IMR-90 (cell line): ENCODE results near the gene ITPR2. TPM values are rescaled to one million over a fixed set of nuclear protein-coding genes. Genes with fewer than 3 reads are reported as not detected.

Experiments
- ATAC-seq: fragments of 200-7000 bp; cut with Tn5 transposase; 2 replicates; pipeline ENCODE4 v1.9.1; 2020; ENCODE audit warnings: low read depth, mild to moderate bottlenecking, moderate library complexity
- BruUV-seq: library from RNA; stranded (reverse); fragments of 400-500 nt; replicated peaks from 2 replicates; lab custom pipeline; 2021; lab: Mats Ljungman, UMichigan
- CTCF ChIA-PET: fragments of 300-600 bp; formaldehyde crosslinking; extraction: SDS; loops from one replicate; lab custom pipeline; 2021; ENCODE audit warnings: antibody characterized with exemption; lab: Yijun Ruan, JAX
- POLR2A ChIA-PET: fragments of 300-600 bp; sonication (Branson Sonifier 250); formaldehyde crosslinking; loops from one replicate; lab custom pipeline; 2022; ENCODE audit warnings: antibody characterized with exemption; ENCODE audit not compliant: unreplicated experiment; lab: Charles Lee
- DNase-seq: peaks from one replicate; pipeline ENCODE4 v3.0.0; 2013
- H2AFZ ChIP-seq: replicated peaks from 2 replicates; pipeline ENCODE3; 2013; ENCODE audit warnings: low read length, mild to moderate bottlenecking; ENCODE audit not compliant: poor library complexity
- H2AK5ac ChIP-seq: 2 replicates; pipeline ENCODE4 v1.6.1; 2013; ENCODE audit warnings: low read depth, low read length, inconsistent platforms
- H2AK9ac ChIP-seq: replicated peaks from 2 replicates; pipeline ENCODE3; 2013; ENCODE audit warnings: mild to moderate bottlenecking, low read depth, low read length, moderate library complexity; ENCODE audit not compliant: poor library complexity
- H2BK120ac ChIP-seq: 2 replicates; pipeline ENCODE4 v1.6.1; 2013; ENCODE audit warnings: low read depth, low read length, inconsistent platforms
- H2BK15ac ChIP-seq: 3 replicates; pipeline ENCODE4 v1.6.1; 2013; ENCODE audit warnings: low read depth, low read length, inconsistent platforms
- H2BK20ac ChIP-seq: 2 replicates; pipeline ENCODE4 v1.6.1; 2013; ENCODE audit warnings: low read depth, mild to moderate bottlenecking, inconsistent platforms, low read length, moderate library complexity
- H2BK5ac ChIP-seq: 2 replicates; pipeline ENCODE4 v1.6.1; 2013; ENCODE audit warnings: mild to moderate bottlenecking, low read depth, low read length, inconsistent platforms; ENCODE audit not compliant: poor library complexity, severe bottlenecking
- H3K14ac ChIP-seq: replicated peaks from 2 replicates; pipeline ENCODE4 v1.6.1; 2013; ENCODE audit warnings: low read depth, low read length, inconsistent platforms
- H3K18ac ChIP-seq: 2 replicates; pipeline ENCODE4 v1.6.1; 2013; ENCODE audit warnings: low read depth, low read length, control low read depth
- H3K23ac ChIP-seq: 2 replicates; pipeline ENCODE4 v1.6.1; 2013; ENCODE audit warnings: low read depth, low read length, inconsistent platforms
- H3K27ac ChIP-seq: 2 replicates; pipeline ENCODE4 v1.5.1; 2013; ENCODE audit warnings: mild to moderate bottlenecking, control low read depth, low read length; ENCODE audit not compliant: insufficient read depth
- H3K27me3 ChIP-seq: 2 replicates; pipeline ENCODE4 v1.6.1; 2013; ENCODE audit warnings: low read length; ENCODE audit not compliant: control insufficient read depth, insufficient read depth
- H3K36me3 ChIP-seq: 2 replicates; pipeline ENCODE4 v1.6.1; 2013; ENCODE audit warnings: low read length, mixed read lengths; ENCODE audit not compliant: control insufficient read depth, insufficient read depth
- H3K4ac ChIP-seq: 2 replicates; pipeline ENCODE4 v1.6.1; 2013; ENCODE audit warnings: low read depth, low read length, inconsistent platforms
- H3K4me1 ChIP-seq: 2 replicates; pipeline ENCODE4 v1.6.1; 2013; ENCODE audit warnings: low read length, mixed read lengths; ENCODE audit not compliant: control insufficient read depth, insufficient read depth
- H3K4me2 ChIP-seq: 2 replicates; pipeline ENCODE4 v1.6.1; 2013; ENCODE audit warnings: low read depth, mild to moderate bottlenecking, control low read depth, low read length, moderate library complexity
- H3K4me3 ChIP-seq: 2 replicates; pipeline ENCODE4 v1.5.1; 2013; ENCODE audit warnings: low read depth, mild to moderate bottlenecking, control low read depth, low read length, moderate library complexity; ENCODE audit not compliant: insufficient read depth
- H3K56ac ChIP-seq: 2 replicates; pipeline ENCODE4 v1.6.1; 2013; ENCODE audit warnings: low read length, inconsistent platforms; ENCODE audit not compliant: insufficient read depth; ENCODE audit errors: extremely low read depth
- H3K79me1 ChIP-seq, 2 experiments: 2 replicates each; pipeline ENCODE4 v1.6.1; 2013; ENCODE audit warnings: low read length in 2 of 2, inconsistent platforms in 1 of 2, low read depth in 1 of 2
- H3K9ac ChIP-seq: 2 replicates; pipeline ENCODE4 v1.6.1; 2013; ENCODE audit warnings: low read depth, low read length, control low read depth
- H3K9me1 ChIP-seq: 2 replicates; pipeline ENCODE4 v1.6.1; 2013; ENCODE audit warnings: low read length, inconsistent platforms; ENCODE audit not compliant: insufficient read depth
- H3K9me3 ChIP-seq: 2 replicates; pipeline ENCODE4 v1.6.1; 2013; ENCODE audit warnings: low read length; ENCODE audit not compliant: control insufficient read depth, insufficient read depth
- H4K20me1 ChIP-seq: 2 replicates; pipeline ENCODE4 v1.6.1; 2013; ENCODE audit warnings: low read length, inconsistent platforms; ENCODE audit not compliant: insufficient read depth
- H4K5ac ChIP-seq: 2 replicates; pipeline ENCODE4 v1.6.1; 2013; ENCODE audit warnings: mild to moderate bottlenecking, low read depth, low read length, control low read depth
- H4K8ac ChIP-seq, 2 experiments: 2 replicates each; pipeline ENCODE4 v1.6.1; 2013; ENCODE audit warnings: low read depth in 2 of 2, low read length in 2 of 2, control low read depth in 1 of 2, inconsistent platforms in 1 of 2
- H4K91ac ChIP-seq: 2 replicates; pipeline ENCODE4 v1.6.1; 2013; ENCODE audit warnings: low read depth, low read length, inconsistent platforms; ENCODE audit not compliant: insufficient read depth
- BHLHE40 ChIP-seq: fragments of 150-350 bp; IDR thresholded peaks from 2 replicates; pipeline ENCODE4 v1.6.1; 2016; ENCODE audit warnings: mild to moderate bottlenecking, low read depth, low read length
- CEBPB ChIP-seq: IDR thresholded peaks from 2 replicates; pipeline ENCODE4 v1.6.1; 2012; ENCODE audit warnings: low read depth, low read length, improper control_type of control experiment
- CHD1 ChIP-seq: IDR thresholded peaks from 2 replicates; pipeline ENCODE4 v1.6.1; 2012; ENCODE audit warnings: low read depth, low read length, improper control_type of control experiment
- FOS ChIP-seq: fragments of 150-350 bp; IDR thresholded peaks from 2 replicates; pipeline ENCODE4 v1.6.1; 2016; ENCODE audit warnings: low read depth, low read length
- MAFK ChIP-seq: IDR thresholded peaks from 2 replicates; pipeline ENCODE4 v1.6.1; 2012; ENCODE audit warnings: low read depth, low read length, improper control_type of control experiment
- MAZ ChIP-seq: IDR thresholded peaks from 2 replicates; pipeline ENCODE4 v1.6.1; 2012; ENCODE audit warnings: low read depth, mild to moderate bottlenecking, low read length, improper control_type of control experiment, moderate library complexity, borderline replicate concordance
- MXI1 ChIP-seq: IDR thresholded peaks from 2 replicates; pipeline ENCODE4 v1.6.1; 2012; ENCODE audit warnings: low read depth, mild to moderate bottlenecking, low read length, moderate library complexity, borderline replicate concordance
- NFE2L2 ChIP-seq: fragments of 150-350 bp; IDR thresholded peaks from 2 replicates; pipeline ENCODE4 v1.6.1; 2016; ENCODE audit warnings: low read depth, mild to moderate bottlenecking, low read length
- POLR2A ChIP-seq: IDR thresholded peaks from 2 replicates; pipeline ENCODE4 v1.6.1; 2012; ENCODE audit warnings: mild to moderate bottlenecking, low read depth, low read length
- RAD21 ChIP-seq: IDR thresholded peaks from 2 replicates; pipeline ENCODE4 v1.6.1; 2012; ENCODE audit warnings: low read length, improper control_type of control experiment
- RCOR1 ChIP-seq: IDR thresholded peaks from 2 replicates; pipeline ENCODE4 v1.6.1; 2012; ENCODE audit warnings: mild to moderate bottlenecking, low read length, improper control_type of control experiment; ENCODE audit not compliant: insufficient replicate concordance
- RFX5 ChIP-seq: IDR thresholded peaks from 2 replicates; pipeline ENCODE4 v1.8.0; 2012; ENCODE audit warnings: low read depth, mild to moderate bottlenecking, low read length, moderate library complexity
- SMC3 ChIP-seq: fragments of 150-350 bp; IDR thresholded peaks from 2 replicates; pipeline ENCODE4 v1.6.1; 2016; ENCODE audit warnings: low read depth, mild to moderate bottlenecking, antibody characterized with exemption, low read length, moderate library complexity
- WGBS, 2 experiments: methylation state at CpG; one replicate each; pipeline versions ENCODE4 v1.1.5 to v1.1.7; 2013; ENCODE audit warnings: missing lambda C conversion rate in 2 of 2; ENCODE audit not compliant: insufficient read length in 1 of 2; ENCODE audit errors: extremely low coverage in 2 of 2; 5-methylcytosine and 5-hydroxymethylcytosine counted together
- dilution Hi-C: fragments of 300-500 bp; cut with HindIII; formaldehyde crosslinking; loops from one replicate; pipeline ENCODE4 v1.14.3; 2018; ENCODE audit warnings: low sequenced_read_pairs; ENCODE audit not compliant: unreplicated experiment
- in situ Hi-C: fragments of 300-500 bp; cut with MboI; formaldehyde crosslinking; loops from 3 replicates; pipeline ENCODE4 v1.14.3; 2019; ENCODE audit warnings: low sequenced_read_pairs, inconsistent platforms, mixed read lengths
- intact Hi-C: fragments of 100-400 bp; cut with micrococcal nuclease; formaldehyde crosslinking; loops from 2 replicates; pipeline ENCODE4 v1.10.0; 2022
- polyA plus RNA-seq, 3 experiments: library from polyadenylated mRNA; depleted of rRNA; stranded (reverse); fragments of >200 nt; gene quantifications; 2 replicates each; pipeline ENCODE4 v1.2.3, GENCODE V29; 2012; ENCODE audit warnings: low replicate concordance in 1 of 3
- total RNA-seq: library from RNA; depleted of rRNA; stranded (reverse); fragments of >200 nt; gene quantifications from 2 replicates; pipeline ENCODE4 v1.2.3, GENCODE V29; 2012
- TF ChIP-seq, protein P1 (sequence below): conservative IDR thresholded peaks from 2 replicates; pipeline ENCODE4 v1.5.1; 2012; ENCODE audit warnings: mild to moderate bottlenecking, low read depth, low read length, improper control_type of control experiment
- TF ChIP-seq, protein P2 (sequence below): fragments of 150-350 bp; IDR thresholded peaks from 2 replicates; pipeline ENCODE4 v1.6.1; 2017; ENCODE audit warnings: mild to moderate bottlenecking, antibody characterized with exemption, low read length, low read depth
- TF ChIP-seq, protein P3 (sequence below): fragments of 150-350 bp; IDR thresholded peaks from 2 replicates; pipeline ENCODE4 v1.6.1; 2016; ENCODE audit warnings: low read depth, mild to moderate bottlenecking, low read length, moderate library complexity, borderline replicate concordance

The ITPR2 gene
- total and polyA plus RNA-seq, 2 of the 4 experiments (the other 2 are of a cell fraction) = 1.2 to 9.0 TPM

DNA sequence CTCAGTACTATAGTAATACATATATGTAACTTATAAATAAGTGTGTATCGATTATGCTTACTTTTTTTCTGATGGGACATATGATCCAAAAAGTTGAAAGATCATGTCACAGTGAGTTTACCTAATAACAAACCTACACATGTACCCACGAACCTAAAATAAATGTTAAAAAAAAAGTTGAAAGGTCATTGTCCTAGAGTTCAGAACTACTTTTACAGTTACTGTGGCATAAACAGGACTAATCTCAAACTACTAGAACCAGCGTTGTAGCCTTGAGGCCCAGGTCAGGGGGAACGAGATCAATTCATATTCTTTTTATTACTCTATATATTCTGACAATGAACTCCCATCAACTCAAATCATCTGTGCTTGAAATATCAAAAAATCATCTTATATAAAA lies 81.8 kb downstream of the ITPR2 start:
- Histone ChIP-seq H3K27ac (no peak overlapping the region), H3K4me3 (no peak overlapping the region), H3K9ac (no peak overlapping the region), H3K27me3 (no peaks in the 10 kb centered on the region), H2BK15ac (no peak overlapping the region), H3K56ac (no peak overlapping the region), H2AFZ (no peak overlapping the region), H3K23ac (no peak overlapping the region), H4K20me1 (no peaks in the 10 kb centered on the region; the same call in 1 of the 2 replicates), H3K4ac (no peak overlapping the region), H3K4me2 (no peak overlapping the region), H4K91ac (no peak overlapping the region), H3K79me1 (no peaks in the 10 kb centered on the region), H4K5ac (no peak overlapping the region), H3K4me1 (peaks cover 4% of the 10 kb centered on the region), H3K36me3 (no peaks in the 10 kb centered on the region), H3K14ac (no peak overlapping the region), H2BK20ac (no peak overlapping the region), H2BK120ac (no peak overlapping the region), H3K18ac (no peak overlapping the region), H2AK9ac (no peak overlapping the region), H3K9me3 (0 out of 2 replicates have a peak, but pooled peaks cover 2% of the 10 kb centered on the region), H4K8ac (no peak overlapping the region), H3K9me1 (peaks cover under 1% of the 10 kb centered on the region; the same call in 1 of the 2 replicates), H2BK5ac (no peak overlapping the region), H2AK5ac (no peak overlapping the region)
- ChIA-PET CTCF (no interaction called here), POLR2A (no interaction called here)
- dilution Hi-C loops (no loop called here), in situ Hi-C loops (no loop called here), intact Hi-C loops (no loop called here)
- ATAC-seq (no peak), DNase-seq (no peak)
- TF ChIP-seq, protein P1, sequence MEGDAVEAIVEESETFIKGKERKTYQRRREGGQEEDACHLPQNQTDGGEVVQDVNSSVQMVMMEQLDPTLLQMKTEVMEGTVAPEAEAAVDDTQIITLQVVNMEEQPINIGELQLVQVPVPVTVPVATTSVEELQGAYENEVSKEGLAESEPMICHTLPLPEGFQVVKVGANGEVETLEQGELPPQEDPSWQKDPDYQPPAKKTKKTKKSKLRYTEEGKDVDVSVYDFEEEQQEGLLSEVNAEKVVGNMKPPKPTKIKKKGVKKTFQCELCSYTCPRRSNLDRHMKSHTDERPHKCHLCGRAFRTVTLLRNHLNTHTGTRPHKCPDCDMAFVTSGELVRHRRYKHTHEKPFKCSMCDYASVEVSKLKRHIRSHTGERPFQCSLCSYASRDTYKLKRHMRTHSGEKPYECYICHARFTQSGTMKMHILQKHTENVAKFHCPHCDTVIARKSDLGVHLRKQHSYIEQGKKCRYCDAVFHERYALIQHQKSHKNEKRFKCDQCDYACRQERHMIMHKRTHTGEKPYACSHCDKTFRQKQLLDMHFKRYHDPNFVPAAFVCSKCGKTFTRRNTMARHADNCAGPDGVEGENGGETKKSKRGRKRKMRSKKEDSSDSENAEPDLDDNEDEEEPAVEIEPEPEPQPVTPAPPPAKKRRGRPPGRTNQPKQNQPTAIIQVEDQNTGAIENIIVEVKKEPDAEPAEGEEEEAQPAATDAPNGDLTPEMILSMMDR = no peak
- TF ChIP-seq MAZ (no peak), RFX5 (no peak), RCOR1 (no peak), MAFK (no peak), CHD1 (no peak), FOS (no peak), BHLHE40 (no peak), NFE2L2 (no peak), POLR2A (no peak), RAD21 (no peak), SMC3 (no peak), MXI1 (no peak), CEBPB (no peak)
- TF ChIP-seq, protein P2, sequence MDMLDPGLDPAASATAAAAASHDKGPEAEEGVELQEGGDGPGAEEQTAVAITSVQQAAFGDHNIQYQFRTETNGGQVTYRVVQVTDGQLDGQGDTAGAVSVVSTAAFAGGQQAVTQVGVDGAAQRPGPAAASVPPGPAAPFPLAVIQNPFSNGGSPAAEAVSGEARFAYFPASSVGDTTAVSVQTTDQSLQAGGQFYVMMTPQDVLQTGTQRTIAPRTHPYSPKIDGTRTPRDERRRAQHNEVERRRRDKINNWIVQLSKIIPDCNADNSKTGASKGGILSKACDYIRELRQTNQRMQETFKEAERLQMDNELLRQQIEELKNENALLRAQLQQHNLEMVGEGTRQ = no peak
- TF ChIP-seq, protein P3, sequence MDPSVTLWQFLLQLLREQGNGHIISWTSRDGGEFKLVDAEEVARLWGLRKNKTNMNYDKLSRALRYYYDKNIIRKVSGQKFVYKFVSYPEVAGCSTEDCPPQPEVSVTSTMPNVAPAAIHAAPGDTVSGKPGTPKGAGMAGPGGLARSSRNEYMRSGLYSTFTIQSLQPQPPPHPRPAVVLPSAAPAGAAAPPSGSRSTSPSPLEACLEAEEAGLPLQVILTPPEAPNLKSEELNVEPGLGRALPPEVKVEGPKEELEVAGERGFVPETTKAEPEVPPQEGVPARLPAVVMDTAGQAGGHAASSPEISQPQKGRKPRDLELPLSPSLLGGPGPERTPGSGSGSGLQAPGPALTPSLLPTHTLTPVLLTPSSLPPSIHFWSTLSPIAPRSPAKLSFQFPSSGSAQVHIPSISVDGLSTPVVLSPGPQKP = no peak
- 100% methylated on average over 2 of the region's 4 CpGs; no CpG with 5 or more reads in 1 of the 2 experiments for WGBS, 2 experiments
- no TSS peak for BruUV-seq
